HepG2 (cell line): ENCODE data around the gene CAPS. TPM values are rescaled to one million over a fixed set of nuclear protein-coding genes. Genes with fewer than 3 reads are reported as not detected.
A peak's percentile ranks its signal among the peaks of the same experiment; 100 is the strongest.

Experiments
- BHLHE40 ChIP-seq: IDR thresholded peaks from 2 replicates; pipeline ENCODE4 v1.6.1; 2011; ENCODE audit warnings: low read length, improper control_type of control experiment
- CHCHD3 ChIP-seq: sonication (generic); formaldehyde crosslinking; IDR thresholded peaks from 2 replicates; pipeline ENCODE4 v1.8.0; 2022; ENCODE audit warnings: mild to moderate bottlenecking, missing genetic modification reagents, moderate library complexity
- ETV6 ChIP-seq: sonication (generic); formaldehyde crosslinking; conservative IDR thresholded peaks from 2 replicates; pipeline ENCODE4 v1.4.0; 2020; ENCODE audit warnings: missing genetic modification reagents
- HIVEP1 ChIP-seq: sonication (generic); formaldehyde crosslinking; IDR thresholded peaks from 2 replicates; pipeline ENCODE4 v1.4.0; 2020; ENCODE audit warnings: mild to moderate bottlenecking, missing genetic modification reagents
- HMGA1 ChIP-seq: sonication (generic); formaldehyde crosslinking; conservative IDR thresholded peaks from 2 replicates; pipeline ENCODE4 v1.4.0; 2020; ENCODE audit warnings: missing genetic modification reagents
- HOXD1 ChIP-seq: sonication (generic); formaldehyde crosslinking; IDR thresholded peaks from 2 replicates; pipeline ENCODE4 v1.5.0; 2020; ENCODE audit warnings: missing genetic modification reagents
- KAT7 ChIP-seq: IDR thresholded peaks from 2 replicates; pipeline ENCODE4 v1.6.1; 2018; ENCODE audit warnings: borderline replicate concordance, missing compliant biosample characterization
- KDM1A ChIP-seq: IDR thresholded peaks from 2 replicates; pipeline ENCODE4 v1.6.1; 2016; ENCODE audit warnings: missing compliant biosample characterization
- KLF12 ChIP-seq: sonication (generic); formaldehyde crosslinking; IDR thresholded peaks from 2 replicates; pipeline ENCODE4 v1.4.0; 2020; ENCODE audit warnings: missing genetic modification reagents, borderline replicate concordance
- KMT2A ChIP-seq: sonication (generic); formaldehyde crosslinking; IDR thresholded peaks from 2 replicates; pipeline ENCODE4 v1.4.0; 2020; ENCODE audit warnings: missing genetic modification reagents
- MTA3 ChIP-seq: sonication (generic); formaldehyde crosslinking; IDR thresholded peaks from 2 replicates; pipeline ENCODE4 v1.4.0; 2020; ENCODE audit warnings: missing genetic modification reagents
- NCOA1 ChIP-seq: sonication (generic); formaldehyde crosslinking; IDR thresholded peaks from 2 replicates; pipeline ENCODE4 v1.9.0; 2021; ENCODE audit warnings: missing genetic modification reagents
- NFYB ChIP-seq: sonication (generic); formaldehyde crosslinking; IDR thresholded peaks from 2 replicates; pipeline ENCODE4 v1.4.0; 2020; ENCODE audit warnings: missing genetic modification reagents
- TARDBP ChIP-seq: sonication (generic); formaldehyde crosslinking; IDR thresholded peaks from 2 replicates; pipeline ENCODE4 v1.8.0; 2022; ENCODE audit warnings: mild to moderate bottlenecking, missing genetic modification reagents
- TEAD3 ChIP-seq: optimal IDR thresholded peaks from 2 replicates; pipeline ENCODE3; 2016; ENCODE audit warnings: borderline replicate concordance
- ZEB1 ChIP-seq: IDR thresholded peaks from 2 replicates; pipeline ENCODE4 v1.6.1; 2012; ENCODE audit warnings: mild to moderate bottlenecking, low read depth, inconsistent platforms; ENCODE audit not compliant: insufficient replicate concordance
- ZFP90 ChIP-seq: sonication (generic); formaldehyde crosslinking; IDR thresholded peaks from 2 replicates; pipeline ENCODE4 v1.8.0; 2022; ENCODE audit warnings: missing genetic modification reagents, mild to moderate bottlenecking, inconsistent platforms, borderline replicate concordance
- ZMYM2 ChIP-seq: sonication (generic); formaldehyde crosslinking; IDR thresholded peaks from 2 replicates; pipeline ENCODE4 v1.8.0; 2022; ENCODE audit warnings: mild to moderate bottlenecking, missing genetic modification reagents
- ZNF747 ChIP-seq: sonication (generic); formaldehyde crosslinking; IDR thresholded peaks from 2 replicates; pipeline ENCODE4 v1.8.1; 2023; ENCODE audit warnings: missing genetic modification reagents, mild to moderate bottlenecking, borderline replicate concordance
- ZSCAN29 ChIP-seq: sonication (generic); formaldehyde crosslinking; conservative IDR thresholded peaks from 2 replicates; pipeline ENCODE4 v1.4.0; 2020; ENCODE audit warnings: mild to moderate bottlenecking, missing genetic modification reagents
- polyA plus RNA-seq, 8 experiments: library from polyadenylated mRNA; depleted of rRNA in 3 of 8; stranded (reverse) in 7 of 8; unstranded in 1 of 8; fragments of >200 nt; fragmentation: Illumina TruSeq in 4 of 8; extraction: Trizol in 4 of 8; gene quantifications; 2 replicates each; pipeline versions ENCODE4 v1.2.1 to v1.2.3, GENCODE V29; 2011 to 2016; ENCODE audit warnings: low read depth in 4 of 8, missing spikeins in 1 of 8, mixed read lengths in 1 of 8; ENCODE audit not compliant: insufficient read depth in 1 of 8
- total RNA-seq, 5 experiments: library from RNA; depleted of rRNA; stranded (reverse); fragments of >200 nt; fragmentation: Illumina TruSeq; extraction: Trizol; gene quantifications; 2 replicates each; pipeline ENCODE4 v1.2.3, GENCODE V29; 2016; ENCODE audit warnings: low read depth in 1 of 5
- TF ChIP-seq, protein P1 (sequence below): IDR thresholded peaks from 2 replicates; pipeline ENCODE4 v1.6.1; 2016; ENCODE audit warnings: missing biosample characterization, missing genetic modification reagents, low read depth
- TF ChIP-seq, protein P2 (sequence below): sonication (generic); formaldehyde crosslinking; IDR thresholded peaks from 2 replicates; pipeline ENCODE4 v1.8.0; 2022; ENCODE audit warnings: mild to moderate bottlenecking, missing genetic modification reagents, borderline replicate concordance
- TF ChIP-seq, protein P3 (sequence below): IDR thresholded peaks from 2 replicates; pipeline ENCODE4 v1.6.1; 2016; ENCODE audit warnings: mild to moderate bottlenecking
- TF ChIP-seq, protein P4 (sequence below): sonication (generic); formaldehyde crosslinking; IDR thresholded peaks from 2 replicates; pipeline ENCODE4 v1.5.0; 2020; ENCODE audit warnings: mild to moderate bottlenecking, missing genetic modification reagents, moderate library complexity

Gene CAPS
- total and polyA plus RNA-seq, 2 of the 13 experiments (the other 11 are each of a cell fraction or from before 2014, with no cell fraction given): 3.1 TPM

DNA sequence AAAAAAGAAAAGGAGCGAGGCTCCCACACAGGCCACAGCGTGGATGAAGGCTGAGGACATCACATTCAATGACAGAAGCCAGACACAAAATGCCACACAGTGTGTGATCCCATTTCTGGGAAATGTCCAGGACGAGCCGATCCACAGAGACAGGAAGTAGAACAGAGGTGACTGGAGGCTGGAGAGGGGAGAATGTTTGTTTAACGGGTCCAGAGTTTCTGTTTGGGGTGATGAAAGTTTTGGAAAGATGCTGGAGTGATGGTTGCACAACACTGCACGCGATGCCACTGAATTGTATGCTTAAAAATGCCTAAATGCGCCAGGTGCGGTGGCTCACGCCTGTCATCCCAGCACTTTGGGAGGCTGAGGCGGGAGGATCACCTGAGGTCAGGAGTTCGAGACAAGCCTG is 43.1 kb upstream of the CAPS start (continued):
- TF ChIP-seq KAT7 (CRISPR knock-in tag) (peak; percentile 78; the same call in 1 of the 2 replicates), ETV6 (CRISPR knock-in tag) (peak; percentile 90), BHLHE40 (peak; percentile 92), HOXD1 (peak; percentile 62; the same call in 1 of the 2 replicates), TARDBP (CRISPR knock-in tag) (peak; percentile 91), NCOA1 (CRISPR knock-in tag) (peak; percentile 36; the same call in 1 of the 2 replicates), CHCHD3 (CRISPR knock-in tag) (no peak), ZFP90 (CRISPR knock-in tag) (no peak; the same call in 1 of the 2 replicates), TEAD3 (CRISPR knock-in tag) (peak; percentile 95), ZSCAN29 (CRISPR knock-in tag) (0 out of 2 replicates have a peak, but pooled peaks have one; percentile 34), KDM1A (CRISPR knock-in tag) (peak; percentile 100), MTA3 (CRISPR knock-in tag) (no peak), KMT2A (peak; percentile 53; the same call in 1 of the 2 replicates), KLF12 (0 out of 2 replicates have a peak, but pooled peaks have one; percentile 30), ZNF747 (CRISPR knock-in tag) (peak; percentile 74; the same call in 1 of the 2 replicates), NFYB (0 out of 2 replicates have a peak, but pooled peaks have one; percentile 19), ZMYM2 (CRISPR knock-in tag) (peak; percentile 100), ZEB1 (peak; percentile 97), HMGA1 (CRISPR knock-in tag) (no peak), HIVEP1 (peak; percentile 44; the same call in 1 of the 2 replicates)
- TF ChIP-seq, protein P1, sequence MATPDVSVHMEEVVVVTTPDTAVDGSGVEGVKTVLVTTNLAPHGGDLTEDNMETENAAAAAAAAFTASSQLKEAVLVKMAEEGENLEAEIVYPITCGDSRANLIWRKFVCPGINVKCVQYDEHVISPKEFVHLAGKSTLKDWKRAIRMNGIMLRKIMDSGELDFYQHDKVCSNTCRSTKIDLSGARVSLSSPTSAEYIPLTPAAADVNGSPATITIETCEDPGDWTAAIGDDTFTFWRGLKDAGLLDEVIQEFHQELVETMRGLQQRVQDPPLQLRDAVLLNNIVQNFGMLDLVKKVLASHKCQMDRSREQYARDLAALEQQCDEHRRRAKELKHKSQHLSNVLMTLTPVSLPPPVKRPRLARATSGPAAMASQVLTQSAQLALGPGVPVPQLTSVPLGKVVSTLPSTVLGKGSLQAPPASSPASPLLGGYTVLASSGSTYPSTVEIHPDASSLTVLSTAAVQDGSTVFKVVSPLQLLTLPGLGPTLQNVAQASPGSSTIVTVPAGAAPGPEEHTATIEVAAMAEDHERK: 0 out of 2 replicates have a peak, but pooled peaks have one; percentile 12
- TF ChIP-seq, protein P2, sequence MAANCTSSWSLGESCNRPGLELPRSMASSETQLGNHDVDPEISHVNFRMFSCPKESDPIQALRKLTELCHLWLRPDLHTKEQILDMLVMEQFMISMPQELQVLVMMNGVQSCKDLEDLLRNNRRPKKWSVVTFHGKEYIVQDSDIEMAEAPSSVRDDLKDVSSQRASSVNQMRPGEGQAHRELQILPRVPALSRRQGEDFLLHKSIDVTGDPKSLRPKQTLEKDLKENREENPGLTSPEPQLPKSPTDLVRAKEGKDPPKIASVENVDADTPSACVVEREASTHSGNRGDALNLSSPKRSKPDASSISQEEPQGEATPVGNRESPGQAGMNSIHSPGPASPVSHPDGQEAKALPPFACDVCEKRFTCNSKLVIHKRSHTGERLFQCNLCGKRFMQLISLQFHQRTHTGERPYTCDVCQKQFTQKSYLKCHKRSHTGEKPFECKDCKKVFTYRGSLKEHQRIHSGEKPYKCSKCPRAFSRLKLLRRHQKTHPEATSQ: no peak
- TF ChIP-seq, protein P3, sequence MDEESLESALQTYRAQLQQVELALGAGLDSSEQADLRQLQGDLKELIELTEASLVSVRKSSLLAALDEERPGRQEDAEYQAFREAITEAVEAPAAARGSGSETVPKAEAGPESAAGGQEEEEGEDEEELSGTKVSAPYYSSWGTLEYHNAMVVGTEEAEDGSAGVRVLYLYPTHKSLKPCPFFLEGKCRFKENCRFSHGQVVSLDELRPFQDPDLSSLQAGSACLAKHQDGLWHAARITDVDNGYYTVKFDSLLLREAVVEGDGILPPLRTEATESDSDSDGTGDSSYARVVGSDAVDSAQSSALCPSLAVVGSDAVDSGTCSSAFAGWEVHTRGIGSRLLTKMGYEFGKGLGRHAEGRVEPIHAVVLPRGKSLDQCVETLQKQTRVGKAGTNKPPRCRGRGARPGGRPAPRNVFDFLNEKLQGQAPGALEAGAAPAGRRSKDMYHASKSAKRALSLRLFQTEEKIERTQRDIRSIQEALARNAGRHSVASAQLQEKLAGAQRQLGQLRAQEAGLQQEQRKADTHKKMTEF: peak; percentile 96
- TF ChIP-seq, protein P4, sequence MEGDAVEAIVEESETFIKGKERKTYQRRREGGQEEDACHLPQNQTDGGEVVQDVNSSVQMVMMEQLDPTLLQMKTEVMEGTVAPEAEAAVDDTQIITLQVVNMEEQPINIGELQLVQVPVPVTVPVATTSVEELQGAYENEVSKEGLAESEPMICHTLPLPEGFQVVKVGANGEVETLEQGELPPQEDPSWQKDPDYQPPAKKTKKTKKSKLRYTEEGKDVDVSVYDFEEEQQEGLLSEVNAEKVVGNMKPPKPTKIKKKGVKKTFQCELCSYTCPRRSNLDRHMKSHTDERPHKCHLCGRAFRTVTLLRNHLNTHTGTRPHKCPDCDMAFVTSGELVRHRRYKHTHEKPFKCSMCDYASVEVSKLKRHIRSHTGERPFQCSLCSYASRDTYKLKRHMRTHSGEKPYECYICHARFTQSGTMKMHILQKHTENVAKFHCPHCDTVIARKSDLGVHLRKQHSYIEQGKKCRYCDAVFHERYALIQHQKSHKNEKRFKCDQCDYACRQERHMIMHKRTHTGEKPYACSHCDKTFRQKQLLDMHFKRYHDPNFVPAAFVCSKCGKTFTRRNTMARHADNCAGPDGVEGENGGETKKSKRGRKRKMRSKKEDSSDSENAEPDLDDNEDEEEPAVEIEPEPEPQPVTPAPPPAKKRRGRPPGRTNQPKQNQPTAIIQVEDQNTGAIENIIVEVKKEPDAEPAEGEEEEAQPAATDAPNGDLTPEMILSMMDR (CRISPR knock-in tag): peak; percentile 19; the same call in 1 of the 2 replicates
